HEK293 (cell line): ENCODE results near the gene TBC1D4.

ENCODE experiments used
- CTCF ChIA-PET: fragments of 350-600 bp; formaldehyde crosslinking; extraction: SDS; loops from one replicate; lab custom pipeline; 2021; ENCODE audit warnings: antibody characterized with exemption; lab: Yijun Ruan, JAX
- POLR2A ChIA-PET: fragments of 300-600 bp; formaldehyde crosslinking; extraction: SDS; loops from one replicate; lab custom pipeline; 2020; ENCODE audit warnings: antibody characterized with exemption, inconsistent platforms; lab: Yijun Ruan, JAX
- H3K27ac ChIP-seq: fragments of 200-500 bp; sonication (Bioruptor generic); 2 replicates; pipeline ENCODE4 v1.5.1; 2014; ENCODE audit warnings: low read depth, low read length, control low read depth, inconsistent platforms; ENCODE audit errors: extremely low read depth
- H3K36me3 ChIP-seq, 2 experiments: fragments of 200-500 bp in 1 of 2; sonication (Bioruptor generic) in 1 of 2; 1 replicate in 1 of 2; 2 replicates in 1 of 2; pipeline ENCODE4 v1.5.1; 2014 to 2017; ENCODE audit warnings: inconsistent platforms in 2 of 2, low read length in 2 of 2; ENCODE audit not compliant: control insufficient read depth in 2 of 2, insufficient read depth in 1 of 2
- H3K4me1 ChIP-seq: fragments of 200-500 bp; sonication (Bioruptor generic); 2 replicates; pipeline ENCODE4 v1.5.1; 2014; ENCODE audit warnings: mild to moderate bottlenecking, low read length, inconsistent platforms; ENCODE audit not compliant: control insufficient read depth, insufficient read depth
- H3K4me3 ChIP-seq: 2 replicates; pipeline ENCODE4 v1.5.1; 2011; ENCODE audit warnings: low read depth, mild to moderate bottlenecking, control low read depth, low read length, moderate library complexity
- H3K9me3 ChIP-seq: fragments of 200-500 bp; sonication (Bioruptor generic); 2 replicates; pipeline ENCODE4 v1.5.1; 2014; ENCODE audit warnings: low read depth, low read length, inconsistent platforms; ENCODE audit not compliant: control insufficient read depth, insufficient read depth
- BCL11B ChIP-seq: fragments of 450-650 bp; formaldehyde crosslinking; IDR thresholded peaks from 2 replicates; pipeline ENCODE4 v1.5.1; 2016; ENCODE audit warnings: low read depth, missing biosample characterization, missing genetic modification characterization
- INSM2 ChIP-seq: fragments of 450-650 bp; formaldehyde crosslinking; IDR thresholded peaks from 2 replicates; pipeline ENCODE4 v1.5.1; 2016; ENCODE audit warnings: missing biosample characterization, missing genetic modification characterization
- OSR2 ChIP-seq: fragments of 450-650 bp; formaldehyde crosslinking; IDR thresholded peaks from 2 replicates; pipeline ENCODE4 v1.5.1; 2016; ENCODE audit warnings: missing biosample characterization, missing genetic modification characterization
- SALL2 ChIP-seq: fragments of 450-650 bp; formaldehyde crosslinking; IDR thresholded peaks from 2 replicates; pipeline ENCODE4 v1.5.0; 2017; ENCODE audit warnings: missing biosample characterization, mild to moderate bottlenecking, missing genetic modification characterization, borderline replicate concordance
- WT1 ChIP-seq: fragments of 450-650 bp; formaldehyde crosslinking; IDR thresholded peaks from 2 replicates; pipeline ENCODE4 v1.5.1; 2016; ENCODE audit warnings: missing biosample characterization, missing genetic modification characterization
- ZBTB20 ChIP-seq: fragments of 450-650 bp; formaldehyde crosslinking; IDR thresholded peaks from 2 replicates; pipeline ENCODE4 v1.5.1; 2016; ENCODE audit warnings: missing biosample characterization, missing genetic modification characterization
- ZNF16 ChIP-seq: fragments of 450-650 bp; formaldehyde crosslinking; IDR thresholded peaks from 2 replicates; pipeline ENCODE4 v1.5.1; 2016; ENCODE audit warnings: low read depth, missing biosample characterization, missing genetic modification characterization
- ZNF214 ChIP-seq: fragments of 450-650 bp; formaldehyde crosslinking; IDR thresholded peaks from 2 replicates; pipeline ENCODE4 v1.5.1; 2017; ENCODE audit warnings: missing biosample characterization, mild to moderate bottlenecking, missing genetic modification characterization, borderline replicate concordance
- ZNF223 ChIP-seq: fragments of 450-650 bp; formaldehyde crosslinking; IDR thresholded peaks from 2 replicates; pipeline ENCODE4 v1.5.1; 2016; ENCODE audit warnings: missing biosample characterization, missing genetic modification characterization
- ZNF292 ChIP-seq: fragments of 450-650 bp; formaldehyde crosslinking; IDR thresholded peaks from 2 replicates; pipeline ENCODE4 v1.5.1; 2016; ENCODE audit warnings: low read depth, missing biosample characterization, missing genetic modification characterization, borderline replicate concordance
- ZNF311 ChIP-seq: fragments of 450-650 bp; formaldehyde crosslinking; IDR thresholded peaks from 2 replicates; pipeline ENCODE4 v1.5.1; 2017; ENCODE audit warnings: missing biosample characterization, missing genetic modification characterization, borderline replicate concordance
- ZNF366 ChIP-seq: fragments of 450-650 bp; formaldehyde crosslinking; conservative IDR thresholded peaks from 2 replicates; pipeline ENCODE4 v1.5.1; 2016; ENCODE audit warnings: missing biosample characterization, missing genetic modification characterization
- ZNF426 ChIP-seq: fragments of 450-650 bp; formaldehyde crosslinking; IDR thresholded peaks from 2 replicates; pipeline ENCODE4 v1.5.1; 2017; ENCODE audit warnings: missing biosample characterization, missing genetic modification characterization, mild to moderate bottlenecking, inconsistent platforms, moderate library complexity
- ZNF513 ChIP-seq: fragments of 450-650 bp; IDR thresholded peaks from 2 replicates; pipeline ENCODE4 v1.5.1; 2018; ENCODE audit warnings: missing biosample characterization, missing genetic modification characterization
- ZNF514 ChIP-seq: fragments of 450-650 bp; formaldehyde crosslinking; IDR thresholded peaks from 2 replicates; pipeline ENCODE4 v1.5.1; 2016; ENCODE audit warnings: missing biosample characterization, missing genetic modification characterization
- ZNF571 ChIP-seq: fragments of 450-650 bp; formaldehyde crosslinking; IDR thresholded peaks from 2 replicates; pipeline ENCODE4 v1.5.0; 2017; ENCODE audit warnings: missing biosample characterization, missing genetic modification characterization
- ZNF654 ChIP-seq: fragments of 450-650 bp; formaldehyde crosslinking; IDR thresholded peaks from 2 replicates; pipeline ENCODE4 v1.5.1; 2016; ENCODE audit warnings: low read depth, missing biosample characterization, missing genetic modification characterization
- ZNF768 ChIP-seq: fragments of 450-650 bp; formaldehyde crosslinking; IDR thresholded peaks from 2 replicates; pipeline ENCODE4 v1.5.1; 2018; ENCODE audit warnings: missing biosample characterization, mild to moderate bottlenecking, missing genetic modification characterization
- ZNF776 ChIP-seq: fragments of 450-650 bp; formaldehyde crosslinking; IDR thresholded peaks from 2 replicates; pipeline ENCODE4 v1.5.0; 2017; ENCODE audit warnings: missing biosample characterization, missing genetic modification characterization, borderline replicate concordance
- ZNF785 ChIP-seq: fragments of 450-650 bp; formaldehyde crosslinking; IDR thresholded peaks from 2 replicates; pipeline ENCODE4 v1.5.1; 2016; ENCODE audit warnings: missing biosample characterization, missing genetic modification characterization
- TF ChIP-seq, protein P1 (sequence below): IDR thresholded peaks from 2 replicates; pipeline ENCODE4 v1.6.1; 2011; ENCODE audit warnings: mild to moderate bottlenecking, low read depth, low read length, borderline replicate concordance

The TBC1D4 gene

DNA sequence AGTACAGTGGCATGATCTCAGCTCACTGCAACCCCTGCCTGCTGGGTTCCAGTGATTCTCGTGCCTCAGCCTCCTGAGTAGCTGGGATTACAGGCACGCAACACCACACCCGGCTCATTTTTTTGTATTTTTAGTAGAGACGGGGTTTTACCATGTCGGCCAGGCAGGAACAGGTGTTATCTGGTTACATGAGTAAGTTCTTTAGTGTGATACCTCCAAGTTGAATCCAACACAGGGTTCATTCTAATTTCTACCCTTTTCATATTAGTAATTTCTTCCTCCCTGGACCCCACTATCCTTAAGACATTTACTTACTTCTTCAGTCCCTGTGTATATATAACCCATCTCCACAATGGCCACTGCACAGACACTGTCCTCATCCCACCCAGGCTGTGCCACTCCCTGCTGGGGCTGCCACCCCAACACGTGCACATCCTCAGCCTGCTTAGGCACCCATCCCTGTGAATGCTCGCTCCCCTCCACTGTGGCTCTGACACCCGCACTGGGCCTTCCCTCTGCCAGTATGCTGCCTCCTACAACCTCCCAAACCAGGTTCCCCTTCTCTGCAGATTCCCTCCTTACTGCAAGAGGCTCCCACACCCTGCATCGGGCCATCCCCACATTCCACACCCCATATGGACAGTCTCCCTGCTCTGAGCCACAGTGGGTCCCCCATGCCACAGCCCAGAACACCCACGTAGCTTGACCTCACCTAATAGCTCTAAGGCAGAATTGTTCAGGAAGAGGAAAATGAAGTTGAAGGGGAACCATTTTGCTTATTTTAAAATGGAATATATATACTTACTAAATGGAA lies 147.1 kb downstream of the TBC1D4 start:
- CTCF ChIA-PET: no interaction called here

DNA sequence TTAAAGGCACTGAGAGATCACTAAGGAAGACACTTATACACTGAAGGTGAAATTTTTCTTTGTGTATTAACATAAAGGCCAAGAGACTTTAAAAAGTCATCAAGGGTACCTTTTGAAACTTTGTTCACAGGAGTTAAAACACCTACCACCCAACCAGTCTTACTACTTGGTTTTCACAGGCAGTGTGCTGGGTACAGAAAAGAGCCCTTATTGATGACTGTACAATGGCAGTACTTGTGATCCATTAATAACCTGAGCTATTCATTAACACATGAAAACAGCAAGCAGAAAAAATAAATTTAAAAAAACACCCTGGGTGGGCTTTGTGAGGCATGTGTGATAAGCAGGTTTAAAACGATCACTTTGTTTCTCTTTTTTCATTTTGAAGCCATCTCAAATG lies 148.9 kb downstream of the TBC1D4 start:
- Histone ChIP-seq H3K4me1 (no peaks in the 10 kb centered on the region), H3K9me3 (no peaks in the 10 kb centered on the region), H3K27ac (no peak overlapping the region), H3K36me3 (peaks cover 0 to 21% of the 10 kb centered on the region in 2 experiments; a peak in 2 of 3 replicates), H3K4me3 (no peak overlapping the region)
- ChIA-PET POLR2A (no interaction called here), CTCF (no interaction called here)
- TF ChIP-seq ZNF768 (tag by site-specific recombination) (no peak), ZNF426 (tag by site-specific recombination) (no peak), OSR2 (no peak)

More for the DNA sequence above, 147.1 kb downstream of the TBC1D4 start:
- POLR2A ChIA-PET: no interaction called here
- H3K9me3 ChIP-seq: no peaks in the 10 kb centered on the region
- H3K4me1 ChIP-seq: no peaks in the 10 kb centered on the region
- no peak for TF ChIP-seq ZNF366 (tag by site-specific recombination)
- TF ChIP-seq, protein P1, sequence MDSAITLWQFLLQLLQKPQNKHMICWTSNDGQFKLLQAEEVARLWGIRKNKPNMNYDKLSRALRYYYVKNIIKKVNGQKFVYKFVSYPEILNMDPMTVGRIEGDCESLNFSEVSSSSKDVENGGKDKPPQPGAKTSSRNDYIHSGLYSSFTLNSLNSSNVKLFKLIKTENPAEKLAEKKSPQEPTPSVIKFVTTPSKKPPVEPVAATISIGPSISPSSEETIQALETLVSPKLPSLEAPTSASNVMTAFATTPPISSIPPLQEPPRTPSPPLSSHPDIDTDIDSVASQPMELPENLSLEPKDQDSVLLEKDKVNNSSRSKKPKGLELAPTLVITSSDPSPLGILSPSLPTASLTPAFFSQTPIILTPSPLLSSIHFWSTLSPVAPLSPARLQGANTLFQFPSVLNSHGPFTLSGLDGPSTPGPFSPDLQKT: no peak
- no peak for TF ChIP-seq ZNF214 (tag by site-specific recombination)
- TF ChIP-seq ZNF513: no peak
- no peak for TF ChIP-seq ZNF785 (tag by site-specific recombination)
- H3K36me3 ChIP-seq: peaks cover 0 to 22% of the 10 kb centered on the region in 2 experiments; a peak in 2 of 3 replicates
- H3K4me3 ChIP-seq: no peak overlapping the region
- H3K27ac ChIP-seq: no peak overlapping the region

GRCh38 chr13:75331792-75332349 lies 150.1 kb downstream of the TBC1D4 start:
- no peaks in the 10 kb centered on the region for H3K4me1 ChIP-seq
- H3K27ac ChIP-seq: no peak overlapping the region
- ChIA-PET POLR2A (no interaction called here), CTCF (interaction anchor here (1.1 kb wide), 1 partner anchor 13 kb away, joined by 3 read pairs; no protein-coding TSS in a partner anchor)
- H3K4me3 ChIP-seq: no peak overlapping the region
- TF ChIP-seq ZNF654 (tag by site-specific recombination) (no peak), ZNF571 (tag by site-specific recombination) (no peak), ZBTB20 (tag by site-specific recombination) (no peak), ZNF223 (tag by site-specific recombination) (no peak), ZNF292 (tag by site-specific recombination) (no peak)
- no peaks in the 10 kb centered on the region for H3K9me3 ChIP-seq
- peaks cover 0 to 16% of the 10 kb centered on the region in 2 experiments; a peak in 2 of 3 replicates for H3K36me3 ChIP-seq

- POLR2A ChIA-PET: no interaction called here
- no peaks in the 10 kb centered on the region for H3K9me3 ChIP-seq
- CTCF ChIA-PET: interaction anchor here (0.6 kb wide), 2 partner anchors 223 to 266 kb away, joined by 4 read pairs; no protein-coding TSS in a partner anchor
- TF ChIP-seq ZNF311 (tag by site-specific recombination) (no peak), SALL2 (tag by site-specific recombination) (no peak), WT1 (no peak), BCL11B (no peak), ZNF16 (tag by site-specific recombination) (no peak), ZNF514 (tag by site-specific recombination) (no peak), INSM2 (tag by site-specific recombination) (no peak), ZNF776 (tag by site-specific recombination) (no peak)
These were observed 151.2 kb downstream of the TBC1D4 start for GRCh38 chr13:75330770-75331169.

More at GRCh38 chr13:75330770-75331169, 151.2 kb downstream of the TBC1D4 start:
- Histone ChIP-seq H3K4me1 (no peaks in the 10 kb centered on the region), H3K27ac (no peak overlapping the region), H3K4me3 (no peak overlapping the region), H3K36me3 (peaks cover 0 to 12% of the 10 kb centered on the region in 2 experiments; a peak in 1 of 3 replicates)
